ENCODE data around the gene SLC19A2.
"Not testable (repeated sequence)": the region's sequence is repeated elsewhere in the genome, so short reads cannot be mapped to it uniquely, and the experiment has no call there.

Gene SLC19A2

GRCh38 chr1:169509354-169509753 lies 23.6 kb upstream of the SLC19A2 start:
- no peak for DNase-seq (ENCODE audit: low read depth in 2 of 2)

DNA sequence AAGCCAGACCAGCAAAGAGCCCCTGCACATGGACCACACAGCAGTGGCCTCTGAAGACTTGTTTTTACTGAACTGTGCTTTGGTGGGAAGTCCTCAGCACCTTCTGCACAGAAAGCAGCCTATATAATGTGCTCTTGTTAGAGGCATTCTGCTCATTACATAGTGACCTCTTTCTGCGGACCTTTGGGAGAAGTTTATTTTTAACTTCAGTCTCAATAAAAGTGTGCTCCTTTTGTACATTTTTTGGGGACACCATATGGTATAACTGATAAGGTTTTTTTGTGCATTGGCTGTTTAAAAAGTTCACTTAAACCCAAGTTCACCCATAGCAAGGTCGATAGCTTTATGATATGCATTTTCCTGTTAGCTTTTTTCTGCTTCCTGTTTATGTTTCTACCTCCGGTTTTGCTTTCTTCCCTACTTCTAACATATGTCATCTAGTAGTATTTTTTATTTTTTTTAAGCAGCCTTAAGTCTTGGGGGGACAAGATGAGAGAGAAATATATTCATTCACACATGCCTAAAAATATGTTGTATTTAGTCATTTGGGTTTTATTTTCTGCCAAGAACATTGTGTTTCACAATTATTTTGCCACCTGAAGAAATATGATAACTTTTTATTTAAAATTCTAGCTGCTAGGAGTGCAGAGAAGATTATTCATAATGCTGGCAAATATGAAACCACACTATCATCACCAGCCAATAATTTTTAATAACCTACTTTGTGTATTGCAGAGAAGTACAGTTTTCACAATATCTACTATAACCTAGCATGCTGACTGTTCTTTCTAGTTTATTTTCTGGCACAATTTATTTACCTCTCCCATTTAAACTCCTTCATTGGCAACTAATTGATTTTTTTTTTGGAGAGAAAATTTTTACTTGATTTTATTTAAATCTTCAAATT lies 22.9 kb upstream of the SLC19A2 start:
- no peak for DNase-seq (ENCODE audit: low read depth in 2 of 2)

DNA sequence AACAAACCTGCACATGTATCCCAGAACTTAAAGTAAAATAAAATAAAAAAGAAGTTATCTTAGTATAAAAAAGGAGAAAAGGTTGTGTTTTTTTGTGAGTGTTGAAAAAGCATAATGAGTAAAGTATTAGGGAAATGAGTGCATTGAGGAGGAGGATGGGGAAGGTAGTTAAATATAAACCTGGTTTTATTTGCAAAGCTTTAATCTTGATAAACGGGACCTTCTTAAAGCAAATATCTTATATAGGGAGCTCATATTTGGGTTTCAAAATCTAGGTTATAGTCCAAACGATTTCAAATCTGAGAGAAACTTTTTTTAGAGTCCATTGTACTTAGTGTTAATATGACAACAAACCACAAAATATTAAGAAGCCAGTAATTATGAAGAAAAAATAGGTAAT lies 21.7 kb upstream of the SLC19A2 start:
- no peak for DNase-seq (ENCODE audit: low read depth in 2 of 2)

DNA sequence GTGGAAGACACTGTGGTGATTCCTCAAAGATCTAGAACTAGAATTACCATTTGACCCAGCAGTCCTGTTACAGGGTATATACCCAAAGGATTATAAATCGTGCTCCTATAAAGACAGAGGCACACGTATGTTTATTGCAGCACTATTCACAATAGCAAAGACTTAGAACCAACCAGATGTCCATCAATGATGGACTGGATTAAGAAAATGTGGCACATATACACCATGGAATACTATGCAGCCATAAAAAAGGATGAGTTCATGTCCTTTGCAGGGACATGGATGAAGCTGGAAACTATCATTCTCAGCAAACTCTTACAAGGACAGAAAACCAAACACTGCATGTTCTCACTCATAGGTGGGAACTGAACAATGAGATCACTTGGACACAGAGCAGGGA lies 17.9 kb upstream of the SLC19A2 start:
- not testable (repeated sequence) for DNase-seq (ENCODE audit: low read depth in 2 of 2)

DNA sequence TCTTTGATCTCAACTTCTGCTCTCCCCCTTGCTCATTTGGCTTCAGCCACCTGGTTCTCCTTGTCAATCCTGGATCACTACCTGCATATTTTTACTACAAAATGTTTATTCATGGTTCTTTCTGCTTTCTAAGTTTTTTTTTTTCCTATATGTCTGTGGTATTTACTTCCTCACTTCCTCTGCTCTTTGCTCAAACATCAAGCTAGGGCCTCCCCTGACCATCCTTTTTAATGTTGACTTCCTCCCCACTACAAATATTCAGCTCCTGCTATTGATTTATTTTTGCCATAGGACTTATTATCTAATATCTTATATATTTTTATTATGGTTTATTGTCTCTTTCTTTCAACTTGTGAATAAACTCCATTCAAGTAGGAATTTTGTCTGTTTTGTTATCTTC lies 14.1 kb upstream of the SLC19A2 start:
- no peak for DNase-seq (ENCODE audit: low read depth in 2 of 2)

GRCh38 chr1:169497317-169497716 lies 11.6 kb upstream of the SLC19A2 start:
- DNase-seq (ENCODE audit: low read depth in 2 of 2) = no peak

DNA sequence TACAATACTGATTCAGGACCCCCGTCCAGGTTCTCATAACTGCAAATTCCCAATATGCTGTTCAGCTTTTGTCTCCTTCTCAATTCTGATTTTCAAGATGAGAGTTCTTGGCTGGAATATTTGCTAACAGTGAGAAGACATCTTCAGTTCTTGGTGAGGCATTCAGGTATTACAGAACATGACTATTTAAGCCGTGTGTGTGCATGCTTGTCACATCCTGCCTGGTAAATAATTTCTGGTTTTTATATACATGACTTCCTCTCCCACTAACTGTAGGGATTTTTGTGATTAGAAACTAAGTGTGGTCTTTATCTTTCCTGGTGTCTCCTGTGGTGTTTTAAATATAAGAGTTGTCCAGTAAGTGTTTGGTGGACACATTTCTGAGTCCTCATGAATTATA lies 10.2 kb upstream of the SLC19A2 start:
- DNase-seq (ENCODE audit: low read depth in 2 of 2) = no peak

GRCh38 chr1:169495046-169495775 lies 9.5 kb upstream of the SLC19A2 start:
- DNase-seq (ENCODE audit: low read depth in 2 of 2) = no peak

DNA sequence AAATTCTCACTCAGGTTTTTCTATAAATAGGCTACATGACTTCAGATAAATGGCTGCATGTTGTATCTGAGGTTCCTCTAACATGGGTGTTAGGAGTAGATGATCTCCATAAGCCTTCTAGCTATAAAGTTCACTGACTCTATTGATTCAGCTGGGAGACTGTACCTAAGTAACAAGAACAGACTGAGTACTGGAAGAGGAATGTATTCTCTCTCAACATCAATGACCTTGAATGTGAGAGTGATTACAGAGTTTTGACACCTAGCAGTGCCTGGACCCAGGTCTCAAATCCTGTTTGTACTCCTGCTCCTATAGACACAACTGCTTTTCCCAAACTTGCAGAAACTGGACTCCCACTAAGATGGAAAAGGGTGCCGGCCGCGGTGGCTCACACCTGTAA lies 8.6 kb upstream of the SLC19A2 start:
- DNase-seq (ENCODE audit: low read depth in 2 of 2) = no peak

- no peak for DNase-seq (ENCODE audit: low read depth in 2 of 2)
Observed at GRCh38 chr1:169493251-169493650, 7.5 kb upstream of the SLC19A2 start.

DNA sequence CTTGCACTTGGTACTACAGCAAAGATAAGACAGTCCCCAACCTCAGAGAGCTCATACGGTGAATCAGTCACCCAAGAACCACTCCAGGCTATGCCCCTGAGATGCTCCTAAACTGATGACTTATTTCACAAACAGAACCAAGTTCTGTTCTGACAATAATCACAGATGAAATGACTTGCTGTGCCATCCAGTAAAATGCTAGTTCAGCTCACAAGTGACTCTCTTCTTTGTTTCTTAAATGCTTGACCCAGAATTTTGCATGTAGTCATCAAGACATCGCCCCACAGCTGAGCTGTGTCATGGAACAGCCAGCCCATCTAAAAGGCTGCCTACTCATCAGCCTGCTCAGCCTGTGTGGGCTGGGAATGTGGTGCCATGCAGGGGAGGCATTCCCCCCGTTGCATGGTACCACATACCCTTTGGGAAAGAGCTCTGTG lies 6.1 kb upstream of the SLC19A2 start:
- DNase-seq (ENCODE audit: low read depth in 2 of 2) = no peak

DNA sequence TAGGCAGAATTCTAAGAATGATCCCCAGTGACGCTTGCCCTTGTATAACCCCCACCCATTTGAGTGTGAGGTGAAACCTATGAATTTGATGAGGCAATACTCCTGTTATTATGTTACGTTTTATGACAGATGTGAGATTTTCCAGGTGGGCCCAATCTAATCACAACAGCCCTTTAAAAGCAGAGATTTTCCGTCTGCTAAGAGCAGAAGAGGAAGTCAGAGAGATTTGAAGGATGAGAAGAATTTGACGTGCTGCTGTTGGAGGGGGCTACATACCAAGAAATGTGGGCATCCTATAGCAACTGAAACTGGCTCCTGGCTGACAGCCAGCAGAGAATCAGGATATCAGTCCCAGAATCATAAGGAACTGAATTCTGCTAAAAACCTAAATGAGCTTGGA lies 2.4 kb upstream of the SLC19A2 start:
- no peak for DNase-seq (ENCODE audit: low read depth in 2 of 2)

GRCh38 chr1:169487561-169487960 lies 1.8 kb upstream of the SLC19A2 start:
- DNase-seq (ENCODE audit: low read depth in 2 of 2) = no peak

DNA sequence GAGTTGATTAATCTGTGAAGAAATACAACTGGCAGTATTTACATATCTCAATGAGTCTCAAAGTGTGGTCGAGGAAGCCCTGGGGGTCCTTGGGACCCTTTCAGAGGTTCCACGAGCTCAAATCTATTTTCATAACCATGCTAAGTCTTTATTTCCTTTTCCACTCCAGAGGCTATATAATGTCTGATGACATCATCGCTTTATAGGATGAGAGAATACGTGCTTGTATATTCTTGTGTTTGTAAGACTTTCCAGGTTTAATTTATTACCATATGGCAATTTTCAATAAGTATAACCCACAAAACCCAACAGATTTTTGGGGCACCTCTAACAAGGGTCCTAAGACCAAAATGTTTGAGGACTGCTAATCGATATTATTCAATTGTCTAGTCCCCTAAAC lies 1.4 kb upstream of the SLC19A2 start:
- DNase-seq (ENCODE audit: low read depth in 2 of 2) = no peak

GRCh38 chr1:169486281-169487051 lies 722 bp upstream of the SLC19A2 start:
- DNase-seq (ENCODE audit: low read depth in 2 of 2) = no peak

DNA sequence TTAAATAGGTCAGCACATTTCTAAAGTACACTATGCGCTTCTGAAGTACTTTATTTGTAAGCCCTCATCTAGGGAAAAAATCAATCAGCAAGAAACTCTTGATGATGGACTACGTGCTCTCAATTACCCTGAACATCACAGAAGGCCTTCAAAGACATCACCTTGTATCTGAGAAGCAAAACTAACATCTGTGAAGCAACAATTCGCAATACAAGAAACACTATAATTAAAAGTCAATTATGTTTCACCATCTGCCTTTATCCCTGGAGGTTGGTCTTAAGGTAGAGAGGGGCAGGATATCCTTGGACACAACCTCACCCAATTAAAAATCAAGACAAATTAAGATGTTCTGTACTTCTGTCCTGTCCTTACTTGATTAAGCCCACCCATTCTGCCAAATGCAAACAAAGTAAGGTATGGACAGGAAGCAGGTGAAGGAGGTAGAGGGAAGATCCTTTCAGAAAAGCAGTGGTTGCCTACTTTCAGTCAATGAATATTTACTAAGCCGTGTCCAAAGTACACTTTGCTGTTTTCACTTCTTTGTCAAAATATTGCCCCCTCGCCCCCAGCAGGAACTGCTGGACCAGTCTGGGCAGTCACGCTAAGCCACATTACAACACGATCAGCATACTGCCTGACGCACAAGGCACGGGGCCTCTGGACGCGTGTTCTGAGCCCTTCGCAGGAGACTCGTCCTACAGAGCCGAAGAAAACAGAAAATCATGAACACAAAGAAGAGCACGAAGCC lies 887 bp downstream of the SLC19A2 start:
- DNase-seq (ENCODE audit: low read depth in 2 of 2) = peak in 1 of 2 donors; percentile 11

GRCh38 chr1:169484101-169484500 lies 1.6 kb downstream of the SLC19A2 start:
- DNase-seq (ENCODE audit: low read depth in 2 of 2) = no peak

DNA sequence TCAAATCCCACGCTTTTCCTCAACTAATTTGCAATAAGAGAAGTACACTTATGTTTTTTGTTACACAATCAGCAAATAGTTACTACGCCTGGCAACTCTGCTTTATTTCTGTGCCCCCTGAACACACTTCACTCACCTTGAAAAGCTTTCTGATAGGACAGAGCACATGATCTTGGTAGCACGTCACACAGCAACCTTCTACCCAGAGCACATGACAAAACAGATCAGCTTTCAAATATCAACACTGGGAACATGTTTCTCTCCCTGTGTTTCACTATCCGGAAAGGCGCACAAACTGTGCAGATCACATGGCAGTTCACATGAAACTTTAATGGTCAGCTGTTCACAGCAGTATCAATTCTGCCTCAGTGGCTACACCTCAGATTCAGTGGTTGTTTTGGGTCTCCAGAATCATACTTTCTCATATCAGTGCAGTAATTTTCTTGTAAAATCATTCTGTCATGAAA lies 2.2 kb downstream of the SLC19A2 start:
- DNase-seq (ENCODE audit: low read depth in 2 of 2) = no peak

- no peak for DNase-seq (ENCODE audit: low read depth in 2 of 2)
Observed at GRCh38 chr1:169479363-169480066, 6.2 kb downstream of the SLC19A2 start.

DNA sequence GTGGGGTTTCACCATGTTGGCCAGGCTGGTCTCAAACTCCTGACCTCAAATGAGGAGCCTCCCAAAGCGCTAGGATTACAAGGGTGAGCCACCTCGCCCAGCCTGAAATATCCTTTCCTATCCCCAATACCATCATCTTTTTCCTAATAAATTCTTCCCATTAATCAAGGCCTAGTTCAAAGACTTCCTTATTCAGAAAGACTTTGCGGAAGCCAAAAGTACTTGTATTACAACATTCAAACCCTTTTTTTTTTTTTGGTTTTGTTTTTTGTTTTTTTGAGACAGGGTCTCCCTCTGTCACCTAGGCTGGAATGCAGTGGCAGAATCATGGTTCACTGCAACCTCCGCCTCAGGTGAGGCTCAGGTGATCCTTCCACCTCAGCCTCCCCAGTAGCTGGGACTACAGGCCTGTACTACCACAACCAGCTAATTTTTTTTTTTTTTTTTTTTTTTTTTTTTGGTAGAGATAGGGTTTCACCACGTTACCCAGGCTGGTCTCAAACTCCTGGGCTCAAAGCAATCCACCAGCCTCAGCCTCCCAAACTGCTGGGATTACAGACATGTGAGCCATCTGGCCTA lies 7.6 kb downstream of the SLC19A2 start:
- DNase-seq (ENCODE audit: low read depth in 2 of 2) = no peak

Data from activated CD4-positive, alpha-beta T cell treated with anti-CD3 and anti-CD28 coated beads for 24 hours (primary cell).